Suppressor macrophage treated with lipopolysaccharide for 1 hour (primary cell): Measurements from ENCODE around the gene SMIM15.

ENCODE experiments used
- DNase-seq, 3 donors: peaks; one replicate each; pipeline ENCODE4 v3.0.0-alpha.2; 2020 to 2022

Gene SMIM15

DNA sequence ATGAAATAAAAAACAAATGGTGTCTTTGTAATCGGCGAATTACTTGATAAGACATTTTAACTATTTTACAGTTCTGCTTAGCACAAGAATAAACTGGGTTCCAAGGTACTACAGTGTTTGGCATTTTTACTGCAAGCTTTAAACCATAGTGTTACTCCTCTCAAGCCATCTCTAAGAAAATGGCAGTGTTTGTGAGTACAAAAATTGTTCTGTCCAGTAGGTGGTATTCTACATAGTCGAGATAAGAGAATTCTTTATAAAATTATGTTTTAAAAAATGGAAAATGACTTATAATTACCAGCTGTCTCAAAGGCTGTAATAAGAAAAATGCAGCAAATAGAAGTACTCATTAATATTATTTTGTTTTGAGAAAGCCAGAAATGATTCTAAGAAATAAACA, 3.2 kb downstream of the SMIM15 start:
- DNase-seq: no peak

DNA sequence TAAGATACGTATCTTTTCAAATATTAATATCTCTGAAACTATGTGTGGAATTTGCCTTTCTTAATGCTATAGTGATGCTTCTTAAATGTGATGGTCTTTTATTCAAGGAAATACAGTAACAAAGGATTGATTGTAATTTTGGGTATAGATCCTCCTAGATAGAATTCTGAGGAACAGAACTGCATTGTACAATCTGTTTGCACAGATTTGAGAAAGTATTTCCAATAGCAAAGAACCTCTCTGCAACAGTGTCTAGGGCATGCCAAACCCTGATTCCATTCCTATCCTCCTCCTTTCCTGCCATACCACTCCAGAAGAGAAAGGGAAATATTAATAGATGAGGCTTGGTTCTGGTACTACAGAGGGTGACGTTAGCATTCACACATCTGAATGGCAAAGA, 10.4 kb downstream of the SMIM15 start:
- no peak for DNase-seq

DNA sequence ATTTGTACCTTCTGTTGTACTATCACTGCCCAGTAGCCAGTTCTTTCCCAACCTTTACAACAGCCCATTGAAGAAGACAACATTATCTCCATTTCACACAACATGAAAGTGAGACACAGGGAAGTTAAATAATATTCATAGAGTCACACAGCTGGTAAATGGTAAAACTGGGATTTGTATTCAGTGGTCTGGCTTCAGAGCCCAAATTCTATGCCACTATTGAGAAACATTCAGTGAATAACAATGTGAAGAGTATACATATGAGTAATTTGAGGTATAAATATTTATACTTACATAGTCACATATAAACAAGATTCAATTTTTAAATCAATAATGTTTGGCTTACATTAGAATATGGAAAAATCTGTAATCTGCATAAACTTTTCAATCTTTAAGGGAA, 13.8 kb downstream of the SMIM15 start:
- no peak for DNase-seq

DNA sequence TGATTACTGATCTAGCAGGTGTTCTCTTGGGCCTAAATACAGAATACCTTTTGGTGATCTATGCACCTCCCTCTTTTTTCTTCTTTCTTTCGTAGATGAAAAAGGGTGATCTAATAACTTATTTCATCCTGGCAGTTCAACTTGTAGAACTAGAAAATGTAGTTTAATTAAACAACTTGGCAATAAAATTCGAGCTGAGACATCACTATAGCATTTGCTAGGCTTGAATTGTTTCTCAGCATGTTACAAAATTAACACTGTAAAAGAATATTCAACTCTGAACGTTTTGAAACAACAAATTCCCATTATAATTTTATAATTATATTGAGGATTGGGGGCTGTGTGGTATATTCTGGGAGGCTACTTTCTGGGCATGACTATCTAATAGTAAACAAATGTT, 19.5 kb downstream of the SMIM15 start:
- no peak for DNase-seq

DNA sequence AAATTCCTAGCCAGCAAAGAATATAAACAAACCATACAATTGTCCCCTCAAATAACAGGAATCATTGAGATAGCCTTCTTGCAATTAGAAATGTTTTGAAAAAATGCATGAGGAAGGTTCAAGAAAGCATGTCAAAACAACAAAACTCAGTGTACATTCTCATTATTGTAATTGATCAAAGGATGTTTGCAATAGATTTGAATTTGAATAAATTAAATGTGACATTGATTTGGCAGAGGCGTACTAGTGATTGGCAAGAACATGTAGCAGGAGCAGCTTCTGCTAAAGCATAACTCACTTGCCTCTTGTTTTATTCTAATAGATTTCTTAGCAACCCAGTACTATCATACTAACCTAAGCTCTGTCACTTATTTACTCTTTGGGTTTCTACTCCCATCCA, 19.9 kb downstream of the SMIM15 start:
- no peak for DNase-seq

DNA sequence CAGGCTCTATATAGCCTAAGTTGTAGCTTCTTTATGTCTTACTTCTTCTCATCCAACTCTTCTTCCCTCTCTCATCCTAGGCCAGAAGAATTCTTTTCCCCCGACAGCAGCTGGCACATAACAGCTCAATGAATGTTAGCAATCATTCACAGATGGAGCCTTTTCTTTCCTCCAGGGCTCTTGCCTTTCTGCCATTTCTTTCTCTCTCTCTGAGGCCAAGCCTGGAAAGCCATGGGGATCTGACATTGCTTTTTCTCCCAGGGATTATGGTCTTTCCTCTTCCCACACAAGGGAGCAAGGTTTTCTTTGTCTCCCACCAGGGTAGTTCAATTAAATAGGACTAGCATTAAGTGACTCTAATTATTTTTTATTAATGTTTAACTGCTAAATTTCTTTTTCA, 20.5 kb downstream of the SMIM15 start:
- no peak for DNase-seq

DNA sequence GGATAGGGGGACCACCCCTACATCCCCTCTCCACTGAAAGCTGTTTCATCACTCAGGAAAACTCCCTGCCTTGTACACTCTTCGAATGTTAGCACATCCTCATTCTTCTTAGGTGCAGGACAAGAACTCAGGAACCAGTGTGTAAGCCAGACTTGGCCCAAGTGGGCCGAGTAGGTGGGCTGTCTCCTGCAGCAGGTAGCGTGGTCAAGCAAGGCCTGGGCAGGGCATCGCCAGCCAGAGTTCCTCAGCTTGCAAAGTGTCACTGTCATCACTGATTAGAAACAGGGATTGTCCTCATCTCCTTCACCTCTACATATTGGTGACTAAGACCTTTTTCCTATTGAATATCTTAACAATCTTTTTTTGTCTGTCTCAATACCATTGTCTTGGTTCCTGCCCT, 22.3 kb downstream of the SMIM15 start:
- DNase-seq: no peak

DNA sequence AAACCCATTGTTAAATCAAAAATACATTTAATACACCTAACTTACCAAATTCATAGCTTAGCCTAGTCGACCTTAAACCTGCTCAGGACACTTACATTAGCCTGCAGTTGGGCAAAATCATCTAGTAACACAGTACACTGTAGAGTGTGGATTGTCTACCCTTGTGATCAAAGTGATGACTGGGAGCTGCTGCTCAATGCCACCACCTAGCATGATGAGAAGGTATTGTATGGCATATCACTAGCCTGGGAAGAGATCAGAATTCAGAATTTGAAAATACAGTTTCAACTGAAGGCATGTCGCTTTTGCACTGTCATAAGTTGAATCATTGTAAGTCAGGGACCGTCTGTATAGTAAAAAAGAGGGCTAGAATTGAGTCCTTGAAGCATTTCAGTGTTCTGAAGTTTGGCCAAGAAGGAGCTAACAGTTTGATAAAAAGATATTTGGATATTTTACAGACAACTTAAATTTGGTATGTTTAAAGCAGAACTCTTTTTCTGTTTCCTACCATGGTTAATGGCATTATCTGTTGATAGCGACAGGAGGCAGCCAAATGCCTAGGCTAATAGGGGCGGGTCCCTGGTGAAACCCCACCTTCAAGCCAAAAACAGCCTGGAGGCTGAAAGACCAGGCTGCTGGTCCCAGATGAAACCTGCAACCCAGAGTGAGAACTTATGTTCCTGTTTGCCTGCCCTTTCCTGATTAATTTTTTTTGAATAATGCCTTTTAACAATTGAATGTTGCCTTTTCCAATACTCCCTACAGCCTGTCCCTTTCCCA, 23.0 kb downstream of the SMIM15 start:
- no peak for DNase-seq

DNA sequence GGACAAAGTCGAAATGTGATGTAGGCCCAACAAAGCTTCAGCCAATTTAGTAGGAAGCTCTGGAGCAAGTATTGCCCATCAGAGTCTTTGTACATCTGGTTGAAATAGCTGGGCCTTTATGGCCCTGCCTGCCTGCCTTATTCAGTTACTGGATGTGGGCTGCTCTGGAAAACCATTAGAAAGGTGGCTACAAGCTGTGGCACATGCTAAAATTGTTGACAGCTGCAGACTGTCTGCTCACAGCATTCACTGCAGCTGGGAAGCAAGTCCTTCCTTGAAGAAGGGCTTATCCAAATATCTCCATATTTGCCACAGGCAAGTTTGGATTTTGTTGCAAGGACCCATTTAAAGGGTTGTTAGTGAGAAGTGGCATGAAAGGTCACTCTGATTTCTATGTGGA, 24.4 kb downstream of the SMIM15 start:
- DNase-seq: no peak

DNA sequence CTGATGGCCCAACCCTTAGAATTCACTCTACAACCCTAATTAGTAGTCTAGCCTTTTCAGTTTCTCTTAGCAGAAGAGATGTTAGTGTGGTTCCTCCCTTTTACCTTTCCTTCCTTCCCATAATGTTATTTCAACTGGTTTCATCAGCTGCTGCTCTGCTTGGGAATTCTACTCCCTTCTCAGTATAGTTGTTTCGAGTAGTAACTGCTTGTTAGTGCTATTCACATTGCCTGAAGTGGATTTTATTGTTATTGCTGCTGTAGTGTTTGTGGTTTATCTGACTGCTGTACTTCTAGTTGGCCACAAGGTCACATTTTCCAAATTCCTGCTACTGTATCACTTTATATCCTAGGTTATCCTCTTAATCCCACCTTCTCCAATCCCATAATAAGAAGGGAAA, 29.7 kb downstream of the SMIM15 start:
- no peak for DNase-seq

DNA sequence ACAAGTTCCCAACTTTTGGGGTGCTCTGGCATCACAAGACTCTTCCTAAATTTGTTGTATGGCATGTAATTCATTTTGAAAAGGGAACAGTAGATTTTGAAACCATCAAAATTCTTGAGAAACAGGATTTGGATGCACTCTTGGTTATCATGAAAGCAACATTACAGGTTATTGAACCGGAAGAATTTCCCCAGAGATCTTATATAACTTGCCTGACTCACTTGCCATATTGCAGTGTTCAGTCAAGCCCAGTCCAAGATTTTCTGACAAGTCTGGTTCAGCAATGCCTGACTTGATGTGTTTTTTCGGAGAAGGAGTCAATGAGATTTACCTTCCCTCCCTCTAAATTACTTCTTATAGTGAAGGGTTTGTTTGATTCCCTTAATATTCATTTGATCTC, 32.0 kb downstream of the SMIM15 start:
- DNase-seq: no peak

DNA sequence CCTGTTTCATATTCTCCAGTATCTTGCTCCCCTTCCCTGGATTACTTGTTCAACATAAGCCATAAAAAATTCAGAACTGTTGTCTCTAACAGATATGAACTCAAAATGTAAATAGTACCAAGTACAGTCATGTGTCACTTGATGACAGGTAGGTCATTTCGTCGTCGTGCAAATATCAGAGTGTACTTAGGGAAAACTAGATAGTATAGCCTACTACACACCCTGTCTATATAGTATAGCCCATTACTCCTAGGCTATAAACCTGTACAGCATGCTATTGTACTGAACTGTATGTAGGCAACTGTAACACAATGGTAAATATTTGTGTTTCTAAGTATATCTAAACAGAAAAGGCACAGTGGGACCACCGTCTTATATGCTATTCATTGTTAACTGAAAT, 39.1 kb downstream of the SMIM15 start:
- DNase-seq: no peak

DNA sequence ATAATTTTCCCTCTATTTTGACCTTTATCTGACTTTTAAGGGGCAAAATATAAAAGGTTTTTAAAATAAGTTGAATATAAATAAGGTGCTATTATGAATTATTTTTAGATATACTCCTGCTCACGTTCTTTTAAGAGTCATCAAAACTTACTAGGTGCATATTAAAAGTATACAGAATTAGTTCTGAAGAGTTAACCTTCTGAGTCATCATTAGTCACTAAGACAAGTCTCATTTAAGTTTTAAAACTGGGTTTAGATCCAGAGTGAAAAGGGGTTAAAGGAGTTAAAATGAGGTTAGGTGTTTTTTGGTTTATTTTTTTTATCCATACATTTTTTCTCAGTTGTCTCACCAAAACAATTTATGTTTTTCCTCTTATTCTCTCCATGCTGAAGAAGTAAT, 41.7 kb downstream of the SMIM15 start:
- DNase-seq: no peak

DNA sequence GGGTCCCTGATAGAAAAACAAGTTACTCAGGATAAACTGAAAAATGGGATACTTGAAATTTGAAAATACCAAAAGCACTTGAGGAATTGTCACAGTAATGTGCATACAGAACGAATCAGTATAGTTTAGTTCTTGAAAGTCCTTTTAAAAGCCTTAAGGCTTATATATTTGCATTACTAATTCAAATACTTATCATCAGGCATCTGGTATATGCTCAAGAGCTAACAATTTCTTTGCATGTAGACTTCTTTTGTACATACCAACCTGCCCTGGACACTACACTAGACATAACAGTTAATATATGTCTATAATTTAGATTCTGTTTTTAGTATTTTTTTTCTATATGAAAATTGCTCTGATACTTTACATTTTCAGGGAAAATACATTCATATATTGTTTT, 43.2 kb downstream of the SMIM15 start:
- DNase-seq: no peak

DNA sequence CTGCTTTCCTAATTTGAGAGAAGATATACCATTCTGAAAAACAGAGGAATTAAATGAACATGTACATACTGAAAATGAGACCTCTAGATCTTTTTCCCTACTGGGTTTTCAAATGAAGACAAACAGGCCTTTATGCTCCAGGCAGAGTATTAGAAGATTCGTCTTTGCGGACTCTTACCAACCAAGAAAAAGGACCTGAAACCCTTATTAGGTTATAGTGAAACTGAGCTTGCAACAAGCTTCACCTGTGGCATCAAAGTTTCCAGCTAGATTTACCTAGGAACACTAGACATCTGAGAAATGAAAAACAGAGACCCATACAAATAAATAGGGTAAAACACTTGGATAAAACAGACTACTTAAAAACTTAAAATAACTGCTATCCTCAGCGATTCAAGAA, 46.3 kb downstream of the SMIM15 start:
- DNase-seq: no peak

DNA sequence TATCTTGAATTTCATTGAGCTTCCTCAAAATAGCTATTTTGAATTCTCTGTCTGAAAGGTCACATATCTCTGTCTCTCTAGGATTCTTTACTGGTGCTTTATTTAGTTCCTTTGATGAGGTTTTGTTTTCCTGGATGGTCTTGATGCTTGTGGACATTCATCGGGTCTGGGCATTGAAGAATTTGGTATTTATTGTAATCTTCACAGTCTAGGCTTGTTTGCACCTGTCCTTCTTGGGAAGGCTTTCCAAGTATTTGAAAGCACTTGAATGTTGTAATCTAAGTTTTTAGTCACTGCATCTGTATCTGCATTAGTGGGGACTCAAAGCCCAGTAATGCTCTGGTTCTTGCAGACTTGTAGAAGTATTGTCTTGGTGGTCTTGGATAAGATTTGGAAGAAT, 47.8 kb downstream of the SMIM15 start:
- no peak for DNase-seq
